HepG2 (cell line): Measurements from ENCODE around the gene TNFRSF13B. TPM values are rescaled to one million over a fixed set of nuclear protein-coding genes. Genes with fewer than 3 reads are reported as not detected.

Experiments used
- BCLAF1 ChIP-seq: fragments of 450-650 bp; IDR thresholded peaks from 2 replicates; pipeline ENCODE4 v1.6.1; 2017; ENCODE audit warnings: mild to moderate bottlenecking
- CHD4 ChIP-seq: fragments of 200-600 bp; sonication (generic); IDR thresholded peaks from 2 replicates; pipeline ENCODE4 v1.7.0; 2017; ENCODE audit warnings: mild to moderate bottlenecking, low read length, borderline replicate concordance
- EED ChIP-seq: sonication (generic); formaldehyde crosslinking; IDR thresholded peaks from 2 replicates; pipeline ENCODE4 v1.5.0; 2020; ENCODE audit warnings: mild to moderate bottlenecking, missing genetic modification reagents
- HNRNPLL ChIP-seq: fragments of 200-400 bp; formaldehyde crosslinking; IDR thresholded peaks from 2 replicates; pipeline ENCODE4 v1.6.1; 2017; ENCODE audit warnings: mild to moderate bottlenecking, low read depth, low read length; ENCODE audit not compliant: poor library complexity, severe bottlenecking
- HOXA5 ChIP-seq: sonication (generic); formaldehyde crosslinking; IDR thresholded peaks from 2 replicates; pipeline ENCODE4 v1.4.0; 2020; ENCODE audit warnings: missing genetic modification reagents
- JDP2 ChIP-seq: sonication (generic); formaldehyde crosslinking; IDR thresholded peaks from 2 replicates; pipeline ENCODE4 v1.8.1; 2022; ENCODE audit warnings: missing genetic modification reagents, borderline replicate concordance
- MEIS2 ChIP-seq: sonication (generic); formaldehyde crosslinking; IDR thresholded peaks from 2 replicates; pipeline ENCODE4 v1.9.0; 2021; ENCODE audit warnings: mild to moderate bottlenecking, missing genetic modification reagents
- NCOR1 ChIP-seq: fragments of 200-600 bp; sonication (generic); IDR thresholded peaks from 2 replicates; pipeline ENCODE4 v1.7.0; 2017; ENCODE audit warnings: antibody characterized with exemption, low read length, borderline replicate concordance
- RAD21 ChIP-seq: fragments of 450-650 bp; formaldehyde crosslinking; IDR thresholded peaks from 2 replicates; pipeline ENCODE4 v1.5.0; 2020; ENCODE audit warnings: mild to moderate bottlenecking
- RXRB ChIP-seq: IDR thresholded peaks from 2 replicates; pipeline ENCODE4 v1.6.1; 2016; ENCODE audit warnings: borderline replicate concordance, missing genetic modification reagents, missing compliant biosample characterization
- SRSF4 ChIP-seq: fragments of 200-400 bp; formaldehyde crosslinking; IDR thresholded peaks from one replicate; pipeline ENCODE4 v1.6.1; 2018; ENCODE audit warnings: mild to moderate bottlenecking, low read depth, low read length, moderate library complexity; ENCODE audit not compliant: poor library complexity, severe bottlenecking
- TMF1 ChIP-seq: sonication (generic); formaldehyde crosslinking; IDR thresholded peaks from 2 replicates; pipeline ENCODE4 v1.8.1; 2022; ENCODE audit warnings: low read depth, missing genetic modification reagents
- ZBTB21 ChIP-seq: sonication (generic); formaldehyde crosslinking; IDR thresholded peaks from 2 replicates; pipeline ENCODE4 v1.4.0; 2020; ENCODE audit warnings: missing genetic modification reagents
- ZGPAT ChIP-seq: IDR thresholded peaks from 2 replicates; pipeline ENCODE4 v1.6.1; 2016; ENCODE audit warnings: mild to moderate bottlenecking
- ZMAT3 ChIP-seq: sonication (generic); formaldehyde crosslinking; conservative IDR thresholded peaks from 2 replicates; pipeline ENCODE4 v1.7.0; 2021; ENCODE audit warnings: missing genetic modification reagents
- ZNF276 ChIP-seq: sonication (generic); formaldehyde crosslinking; IDR thresholded peaks from 2 replicates; pipeline ENCODE4 v1.4.0; 2020; ENCODE audit warnings: mild to moderate bottlenecking, low read depth, missing genetic modification reagents
- ZNF432 ChIP-seq: sonication (generic); formaldehyde crosslinking; IDR thresholded peaks from 2 replicates; pipeline ENCODE4 v1.5.0; 2020; ENCODE audit warnings: missing genetic modification reagents, mild to moderate bottlenecking, borderline replicate concordance
- ZNF441 ChIP-seq: sonication (generic); formaldehyde crosslinking; IDR thresholded peaks from 2 replicates; pipeline ENCODE4 v1.7.0; 2021; ENCODE audit warnings: missing genetic modification reagents, borderline replicate concordance
- ZNF687 ChIP-seq: sonication (generic); formaldehyde crosslinking; IDR thresholded peaks from 2 replicates; pipeline ENCODE4 v1.5.1; 2020; ENCODE audit warnings: mild to moderate bottlenecking, missing genetic modification reagents, moderate library complexity
- ZNF749 ChIP-seq: sonication (generic); formaldehyde crosslinking; IDR thresholded peaks from 2 replicates; pipeline ENCODE4 v1.8.0; 2022; ENCODE audit warnings: mild to moderate bottlenecking, missing genetic modification reagents, moderate library complexity, borderline replicate concordance
- polyA plus RNA-seq, 8 experiments: library from polyadenylated mRNA; depleted of rRNA in 3 of 8; stranded (reverse) in 7 of 8; unstranded in 1 of 8; fragments of >200 nt; fragmentation: Illumina TruSeq in 4 of 8; extraction: Trizol in 4 of 8; gene quantifications; 2 replicates each; pipeline versions ENCODE4 v1.2.1 to v1.2.3, GENCODE V29; 2011 to 2016; ENCODE audit warnings: low read depth in 4 of 8, missing spikeins in 1 of 8, mixed read lengths in 1 of 8; ENCODE audit not compliant: insufficient read depth in 1 of 8
- total RNA-seq, 5 experiments: library from RNA; depleted of rRNA; stranded (reverse); fragments of >200 nt; fragmentation: Illumina TruSeq; extraction: Trizol; gene quantifications; 2 replicates each; pipeline ENCODE4 v1.2.3, GENCODE V29; 2016; ENCODE audit warnings: low read depth in 1 of 5

Gene TNFRSF13B
- total and polyA plus RNA-seq, 2 of the 13 experiments (the other 11 are each of a cell fraction or from before 2014, with no cell fraction given), result not detected

- TF ChIP-seq CHD4 (no peak), RXRB (CRISPR knock-in tag) (peak; percentile 12; the same call in 1 of the 2 replicates), ZBTB21 (no peak), MEIS2 (CRISPR knock-in tag) (0 out of 2 replicates have a peak, but pooled peaks have one; percentile 33), NCOR1 (no peak), HOXA5 (CRISPR knock-in tag) (peak; percentile 55; the same call in 1 of the 2 replicates), TMF1 (CRISPR knock-in tag) (no peak), JDP2 (CRISPR knock-in tag) (no peak), BCLAF1 (no peak), ZNF276 (CRISPR knock-in tag) (no peak), ZGPAT (CRISPR knock-in tag) (no peak), ZNF749 (CRISPR knock-in tag) (no peak), ZNF687 (peak; percentile 58), EED (CRISPR knock-in tag) (no peak), HNRNPLL (peak; percentile 27), ZNF432 (no peak), ZMAT3 (CRISPR knock-in tag) (no peak), RAD21 (CRISPR knock-in tag) (peak; percentile 93), ZNF441 (CRISPR knock-in tag) (no peak), SRSF4 (no peak)
Measured at GRCh38 chr17:17001874-17002520, 30.1 kb upstream of the TNFRSF13B start (continued).
